Measurements from ENCODE around the gene SEMA3G. TPM values are rescaled to one million over a fixed set of nuclear protein-coding genes. Genes with fewer than 3 reads are reported as not detected.

Gene SEMA3G
- polyA plus RNA-seq, 1 donor: 18.7 TPM

DNA sequence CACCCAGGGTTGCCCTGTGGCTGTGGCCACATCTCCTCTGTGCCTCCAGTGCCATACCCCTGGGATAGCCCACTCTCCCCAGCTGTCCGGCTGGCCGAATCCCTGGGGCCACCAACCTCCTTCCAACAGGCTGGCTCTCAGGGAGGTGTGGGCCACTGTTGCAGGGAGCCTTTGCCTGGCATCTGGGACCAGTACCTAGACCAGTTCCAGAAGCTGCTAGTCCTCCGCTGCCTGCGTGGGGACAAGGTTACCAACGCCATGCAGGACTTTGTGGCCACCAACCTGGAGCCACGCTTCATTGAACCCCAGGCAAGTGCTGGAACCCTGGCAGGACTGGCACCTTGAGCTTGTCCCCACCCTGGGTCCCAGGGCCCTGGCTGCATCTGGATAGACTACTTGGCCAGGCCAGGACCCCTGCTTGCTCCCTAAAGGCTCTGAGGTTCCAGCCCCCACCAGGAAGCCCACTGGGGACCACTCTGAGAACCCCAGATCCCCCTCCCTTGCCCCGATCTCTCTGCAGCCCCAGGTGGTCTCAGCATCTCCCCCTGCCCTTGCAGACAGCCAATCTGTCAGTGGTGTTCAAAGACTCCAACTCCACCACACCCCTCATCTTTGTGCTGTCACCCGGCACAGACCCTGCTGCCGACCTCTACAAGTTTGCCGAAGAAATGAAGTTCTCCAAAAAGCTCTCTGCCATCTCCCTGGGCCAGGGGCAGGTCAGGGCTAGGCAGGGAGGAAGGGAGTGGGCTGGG, 50.0 kb downstream of the SEMA3G start:
- DNase-seq: no peak

DNA sequence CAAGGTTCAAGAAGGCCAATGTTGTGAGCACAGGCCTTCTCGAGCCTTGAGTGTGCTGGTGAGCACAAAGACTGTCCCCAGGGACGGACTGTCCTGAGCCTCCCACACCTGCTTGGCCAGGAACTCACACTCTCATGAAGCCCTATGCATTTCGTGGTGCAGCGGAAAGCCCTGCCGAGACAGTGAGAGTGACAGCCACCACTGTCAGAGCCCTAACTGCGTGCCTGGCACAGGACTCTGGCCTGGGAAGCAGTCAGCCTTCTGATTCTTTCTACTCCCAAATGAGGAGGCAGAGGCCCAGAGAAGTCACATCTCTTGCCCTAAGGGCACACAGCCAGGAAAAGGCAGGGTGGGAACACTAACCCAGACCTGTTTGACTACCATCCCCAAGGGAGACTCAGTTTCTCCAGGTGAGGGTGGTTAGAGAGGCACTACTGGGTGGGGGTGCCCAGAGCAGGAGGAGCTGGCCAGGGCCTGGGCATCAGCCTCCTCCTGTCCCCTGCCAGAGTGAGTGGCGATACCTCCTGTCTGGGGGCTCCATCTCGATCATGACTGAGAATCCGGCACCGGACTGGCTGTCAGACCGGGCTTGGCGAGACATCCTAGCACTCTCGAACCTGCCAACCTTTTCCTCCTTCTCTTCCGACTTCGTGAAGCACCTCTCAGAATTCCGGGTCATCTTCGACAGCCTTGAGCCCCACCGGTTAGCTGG, 50.8 kb downstream of the SEMA3G start:
- DNase-seq: no peak

DNA sequence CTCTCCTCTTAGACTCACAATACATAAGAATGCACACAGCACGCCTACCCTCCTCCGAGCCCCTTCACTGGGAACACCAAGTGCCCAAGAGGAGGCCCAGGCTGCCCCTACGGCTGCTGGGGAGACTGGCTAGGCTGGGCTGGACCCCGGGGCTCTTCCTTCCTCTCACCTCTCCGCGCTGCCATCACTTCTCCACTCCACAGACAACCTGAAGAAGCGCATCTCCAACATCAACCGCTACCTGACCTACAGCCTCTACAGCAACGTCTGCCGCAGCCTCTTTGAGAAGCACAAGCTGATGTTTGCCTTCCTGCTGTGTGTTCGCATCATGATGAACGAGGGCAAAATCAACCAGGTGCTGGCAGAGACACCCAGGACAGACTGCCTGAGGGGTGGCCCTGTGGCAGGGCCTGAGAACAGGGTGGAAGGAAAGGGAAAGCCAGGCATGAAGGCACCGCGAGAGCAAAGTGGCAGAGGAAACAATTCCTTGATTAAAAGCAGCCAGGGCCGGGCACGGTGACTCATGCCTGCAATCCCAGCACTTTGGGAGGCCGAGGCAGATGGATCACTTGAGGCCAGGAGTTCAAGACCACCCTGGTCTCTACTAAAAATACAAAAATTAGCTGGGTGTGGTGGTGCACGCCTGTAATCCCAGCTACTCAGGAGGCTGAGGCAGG, 51.6 kb downstream of the SEMA3G start:
- no peak for DNase-seq

DNA sequence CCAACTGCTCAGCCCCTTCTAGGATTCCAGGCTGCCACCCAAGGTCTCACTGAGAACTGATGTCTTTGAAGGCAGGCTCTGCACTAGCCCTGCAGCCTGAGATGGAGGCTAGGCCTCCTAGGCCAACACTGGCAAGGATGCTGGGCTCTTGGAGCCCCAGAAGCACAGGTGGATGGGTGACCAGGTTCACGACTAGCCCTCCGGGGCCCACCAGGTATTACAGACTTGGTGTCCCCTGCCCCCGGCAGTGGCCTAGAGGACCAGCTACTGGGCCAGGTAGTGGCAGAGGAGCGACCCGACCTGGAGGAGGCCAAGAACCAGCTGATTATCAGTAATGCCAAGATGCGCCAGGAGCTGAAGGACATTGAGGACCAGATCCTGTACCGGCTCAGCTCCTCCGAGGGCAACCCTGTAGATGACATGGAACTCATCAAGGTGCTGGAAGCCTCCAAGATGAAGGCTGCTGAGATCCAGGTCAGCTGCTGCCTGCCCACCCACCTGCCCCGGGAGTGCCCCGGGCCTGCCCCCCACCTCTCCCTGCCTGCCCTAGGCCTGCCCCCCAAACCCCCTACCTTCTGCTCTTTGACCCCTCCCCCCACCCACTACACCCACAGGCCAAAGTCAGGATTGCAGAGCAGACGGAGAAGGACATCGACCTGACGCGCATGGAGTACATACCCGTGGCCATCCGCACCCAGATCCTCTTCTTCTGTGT, 52.5 kb downstream of the SEMA3G start:
- DNase-seq: no peak

DNA sequence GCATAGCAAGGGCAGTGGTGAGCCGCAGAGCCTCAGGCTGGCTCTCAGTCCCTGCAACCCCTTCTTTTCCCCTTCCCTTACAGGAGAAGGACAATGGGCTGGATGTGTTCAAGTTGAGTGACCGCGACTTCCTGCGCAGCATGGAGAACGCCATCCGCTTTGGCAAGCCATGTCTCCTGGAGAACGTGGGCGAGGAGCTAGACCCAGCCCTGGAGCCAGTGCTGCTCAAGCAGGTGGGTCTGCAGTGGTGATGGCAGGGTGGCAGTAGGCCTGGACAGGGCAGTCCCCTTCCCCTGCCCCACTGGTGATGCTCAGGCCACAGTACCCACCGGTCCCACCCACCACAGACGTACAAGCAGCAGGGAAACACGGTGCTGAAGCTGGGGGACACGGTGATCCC, 53.8 kb downstream of the SEMA3G start:
- DNase-seq: no peak

DNA sequence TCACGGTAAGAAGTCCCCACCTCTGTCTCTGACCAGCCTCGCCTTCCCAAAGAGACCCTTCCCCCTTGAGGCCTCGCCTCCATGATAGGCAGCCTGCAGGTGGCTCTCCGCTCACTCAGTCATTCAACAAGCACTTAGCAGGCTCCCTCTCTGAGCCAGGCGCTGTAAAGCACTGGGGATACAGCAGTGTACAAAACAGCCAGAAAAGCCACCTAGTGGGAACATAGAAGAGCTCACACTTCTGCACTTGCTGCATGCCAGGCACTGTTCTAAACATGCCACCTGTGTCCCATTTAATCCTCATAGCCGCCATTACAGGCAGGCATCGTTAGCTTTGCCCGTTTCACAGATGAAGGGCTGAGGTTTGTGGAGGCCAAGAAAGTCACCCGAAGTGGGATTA, 56.0 kb downstream of the SEMA3G start:
- DNase-seq: no peak

DNA sequence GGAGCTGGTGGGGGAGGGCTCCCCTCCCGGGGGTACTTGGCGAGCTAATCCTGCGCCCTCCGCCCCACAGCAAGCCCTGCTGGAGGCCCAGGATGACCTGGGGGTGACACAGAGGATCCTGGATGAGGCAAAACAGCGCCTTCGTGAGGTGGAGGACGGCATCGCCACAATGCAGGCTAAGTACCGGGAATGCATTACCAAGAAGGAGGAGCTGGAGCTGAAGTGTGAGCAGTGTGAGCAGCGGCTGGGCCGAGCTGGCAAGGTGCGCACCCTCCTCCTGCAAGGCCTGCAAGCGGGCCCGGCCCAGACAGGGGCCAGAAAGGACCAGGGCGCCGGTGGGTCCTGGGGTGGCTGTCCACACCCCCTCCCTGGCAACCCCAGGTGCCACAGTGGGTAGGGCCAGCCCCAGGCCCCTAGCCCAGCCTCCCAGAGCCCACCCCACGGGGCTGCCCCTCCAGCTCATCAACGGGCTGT, 56.5 kb downstream of the SEMA3G start:
- DNase-seq: no peak

DNA sequence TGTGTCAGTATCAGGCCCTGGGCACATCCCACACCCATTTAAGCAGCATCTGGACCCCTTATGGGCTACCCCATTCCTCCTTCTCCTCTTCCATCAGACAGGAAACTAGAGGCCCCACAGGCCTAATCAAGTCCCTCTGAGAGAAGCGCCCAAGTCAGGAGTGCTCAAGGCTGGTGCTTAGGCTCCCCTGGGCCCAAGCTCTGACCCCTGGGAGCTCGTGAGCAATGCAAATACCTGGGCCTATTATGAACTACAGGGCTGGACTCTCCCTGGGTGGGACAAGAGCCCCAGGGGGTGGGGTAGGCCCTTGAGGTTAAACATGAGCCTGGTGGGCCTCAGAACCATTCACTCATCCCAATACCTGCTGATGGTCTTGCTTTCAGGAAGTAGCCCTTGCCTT, 57.4 kb downstream of the SEMA3G start:
- no peak for DNase-seq

DNA sequence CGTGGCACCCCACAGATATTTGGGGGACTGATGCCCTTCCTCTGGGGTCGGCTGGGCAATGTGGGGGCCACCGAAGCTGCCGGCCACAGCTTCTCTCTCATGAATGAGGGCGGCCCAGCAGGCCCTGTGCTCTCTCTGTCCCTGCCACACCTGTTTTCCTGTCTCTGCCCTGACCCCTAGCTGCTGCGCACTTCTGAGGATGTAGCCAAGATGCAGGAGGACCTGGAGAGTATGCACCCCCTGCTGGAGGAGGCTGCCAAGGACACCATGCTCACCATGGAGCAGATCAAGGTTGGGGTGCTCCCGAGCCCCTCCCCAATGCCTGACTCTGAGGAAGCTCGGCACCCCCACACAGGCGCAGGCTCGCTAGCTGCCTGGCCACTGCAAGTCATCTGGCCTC, 59.7 kb downstream of the SEMA3G start:
- no peak for DNase-seq

DNA sequence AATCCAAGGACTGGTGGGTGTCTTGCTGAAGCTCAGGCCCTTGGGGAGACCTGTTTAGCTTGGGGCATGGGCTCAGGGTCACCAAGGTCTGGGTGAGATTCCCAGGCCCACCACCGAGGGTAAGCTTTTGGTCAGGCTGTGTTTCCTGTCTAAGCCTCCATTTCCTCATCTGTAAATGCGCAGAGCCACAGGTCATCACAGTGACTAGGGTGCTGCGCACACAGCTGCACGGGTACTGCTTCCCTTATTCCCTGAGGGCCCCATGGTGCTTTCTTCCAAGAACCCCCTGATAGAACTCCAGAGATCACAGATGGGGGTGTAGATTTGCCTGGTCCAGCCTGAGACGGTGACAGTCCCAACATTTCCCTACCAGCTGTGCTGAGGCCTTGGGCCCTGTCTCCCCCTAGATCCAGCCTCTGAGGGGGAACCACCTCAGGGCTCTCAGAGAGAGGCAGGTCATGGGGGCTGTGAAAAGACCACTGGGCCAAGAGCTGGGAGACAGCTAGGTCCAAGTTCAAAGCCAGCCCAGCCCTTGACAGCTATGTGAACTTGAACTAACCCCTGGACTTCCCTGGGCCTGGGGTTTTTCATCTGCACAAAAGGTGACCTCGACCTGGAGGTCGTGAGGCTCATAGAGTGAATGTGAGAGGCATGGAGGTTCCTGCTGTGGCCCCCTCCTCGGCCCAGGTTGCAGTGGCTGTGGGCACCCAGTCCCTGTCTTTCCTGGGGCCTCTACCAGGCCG, 60.7 kb downstream of the SEMA3G start:
- no peak for DNase-seq

DNA sequence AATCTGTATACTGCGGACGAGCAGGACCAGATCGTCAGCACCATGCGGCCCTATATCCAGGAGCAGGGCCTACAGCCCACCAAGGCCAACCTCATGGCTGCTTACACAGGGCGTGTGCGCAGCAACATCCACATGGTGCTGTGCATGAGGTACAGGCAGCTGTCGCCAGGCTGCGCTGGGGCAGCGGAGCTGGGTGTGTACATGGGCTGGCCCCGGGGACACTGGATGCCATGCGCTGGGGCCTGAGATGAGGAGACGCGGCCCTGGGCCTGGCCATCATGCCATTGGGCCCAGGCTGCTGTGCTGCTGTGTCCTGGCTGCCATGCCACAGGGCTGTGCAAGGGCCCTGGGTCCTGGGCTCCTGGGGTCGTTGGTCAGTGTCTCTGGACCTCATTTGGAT, 61.5 kb downstream of the SEMA3G start:
- DNase-seq: no peak

Other genes with a start within 250 kb of the SEMA3G start
- 30.2 TPM for gene ALAS1, start 246.9 kb downstream of the SEMA3G start, polyA plus RNA-seq (ENCODE audit: insufficient read length)
- 0.28 TPM for gene TLR9, start 219.5 kb downstream of the SEMA3G start, polyA plus RNA-seq (ENCODE audit: insufficient read length)
- 30.0 TPM for gene TWF2, start 205.9 kb downstream of the SEMA3G start, polyA plus RNA-seq (ENCODE audit: insufficient read length)
- 15.9 TPM for gene PPM1M, start 199.3 kb downstream of the SEMA3G start, polyA plus RNA-seq (ENCODE audit: insufficient read length)
- 86.0 TPM for gene WDR82, start 166.5 kb downstream of the SEMA3G start, polyA plus RNA-seq (ENCODE audit: insufficient read length)
- gene GLYCTK, start 157.3 kb downstream of the SEMA3G start, polyA plus RNA-seq (ENCODE audit: insufficient read length): 3.8 TPM
- 6.2 TPM for gene DNAH1, start 128.8 kb downstream of the SEMA3G start, polyA plus RNA-seq (ENCODE audit: insufficient read length)
- gene BAP1, start 35.1 kb downstream of the SEMA3G start, polyA plus RNA-seq (ENCODE audit: insufficient read length): 56.1 TPM
- 9.7 TPM for gene PHF7, start 34.4 kb downstream of the SEMA3G start, polyA plus RNA-seq (ENCODE audit: insufficient read length)
- 467 TPM for gene TNNC1, start 8.9 kb upstream of the SEMA3G start, polyA plus RNA-seq (ENCODE audit: insufficient read length)
- gene NISCH, start 10.5 kb upstream of the SEMA3G start, polyA plus RNA-seq (ENCODE audit: insufficient read length): 71.5 TPM
- gene STAB1, start 50.2 kb upstream of the SEMA3G start, polyA plus RNA-seq (ENCODE audit: insufficient read length): 59.9 TPM
- gene NT5DC2, start 88.8 kb upstream of the SEMA3G start, polyA plus RNA-seq (ENCODE audit: insufficient read length): 78.3 TPM
- 12.2 TPM for gene UQCC5, start 91.5 kb upstream of the SEMA3G start, polyA plus RNA-seq (ENCODE audit: insufficient read length)
- gene PBRM1, start 240.8 kb upstream of the SEMA3G start, polyA plus RNA-seq (ENCODE audit: insufficient read length): 52.6 TPM
- 72.9 TPM for gene GNL3, start 240.9 kb upstream of the SEMA3G start, polyA plus RNA-seq (ENCODE audit: insufficient read length)